Middle frontal gyrus (tissue), 1 donor: ENCODE data around the gene OR52I2.

Source experiments
- DNase-seq: peaks from one replicate; pipeline ENCODE4 v3.0.0-alpha.2; 2015; ENCODE audit warnings: low spot score; ENCODE audit errors: extremely low spot score

Gene OR52I2

DNA sequence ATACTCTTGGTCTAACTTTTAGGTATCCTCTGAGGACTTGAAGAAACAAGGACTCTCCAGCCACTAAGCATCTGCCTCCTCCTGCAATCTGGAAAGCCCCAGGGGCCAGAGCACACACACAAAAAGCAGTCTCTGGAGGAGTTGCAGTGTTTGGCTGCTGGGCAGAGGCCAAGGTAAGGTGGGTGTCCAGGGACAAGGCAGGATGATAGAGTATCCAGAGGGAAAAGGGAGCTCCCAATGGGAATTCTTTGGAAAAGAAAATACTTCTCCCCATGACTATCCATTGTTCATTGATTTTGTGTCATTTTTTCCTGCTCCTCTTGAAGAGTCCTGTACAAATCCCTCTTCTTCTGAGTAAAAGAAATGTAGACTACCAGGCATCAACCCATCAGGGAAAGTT, at the start of gene OR52I2:
OR52I2 (plus strand) TSS at position 301 of the 400 bp plus-strand sequence.
- DNase-seq = no peak

DNA sequence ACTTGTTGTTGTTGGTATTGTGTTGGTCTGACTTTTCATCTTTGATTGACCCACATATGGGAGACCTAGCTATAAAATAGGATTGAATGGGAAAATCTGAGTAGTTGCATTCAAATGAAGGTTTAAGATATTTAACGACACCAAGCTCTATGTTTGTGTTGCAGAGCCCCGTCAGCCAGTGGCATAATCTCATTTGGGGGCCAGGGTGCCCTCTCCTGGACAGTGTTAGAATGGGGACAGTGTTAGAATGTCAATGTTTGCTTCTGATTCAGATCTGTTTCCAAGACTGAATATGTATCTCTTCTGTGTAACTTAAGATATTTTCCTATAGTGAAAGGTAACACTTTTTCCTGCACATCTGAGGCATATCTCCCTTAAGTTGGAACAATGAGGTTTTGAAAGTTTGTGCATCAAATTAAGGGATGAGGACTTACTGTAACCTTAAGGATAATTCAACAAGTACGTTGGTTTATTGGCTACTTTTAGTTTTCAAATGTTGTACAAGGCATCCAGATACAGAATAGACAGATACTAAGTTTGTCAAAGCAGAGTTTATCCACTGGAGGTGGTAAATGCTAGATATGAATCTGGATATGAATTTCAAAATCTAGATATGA, 41.8 kb upstream of the OR52I2 start:
- DNase-seq = peak; percentile 18

DNA sequence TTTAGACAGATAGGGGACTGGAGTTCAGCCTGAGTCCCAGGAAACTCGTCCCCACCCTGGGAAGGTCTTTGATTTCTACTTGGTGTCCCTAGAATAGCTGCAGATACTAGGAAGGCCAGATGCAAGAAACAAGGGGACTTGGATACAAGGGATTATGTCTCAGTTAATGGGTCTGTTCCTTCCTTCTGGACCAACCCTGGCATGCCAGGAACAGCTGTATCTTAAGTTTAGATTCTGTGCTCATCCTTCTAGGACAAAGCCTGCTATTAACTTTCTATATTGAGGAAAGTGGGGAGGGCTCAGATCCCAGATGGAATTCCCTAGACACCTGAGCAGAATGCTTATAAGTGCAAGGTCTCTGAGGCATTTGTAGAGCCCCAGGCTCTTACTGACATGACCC, 40.5 kb upstream of the OR52I2 start:
- no peak for DNase-seq

DNA sequence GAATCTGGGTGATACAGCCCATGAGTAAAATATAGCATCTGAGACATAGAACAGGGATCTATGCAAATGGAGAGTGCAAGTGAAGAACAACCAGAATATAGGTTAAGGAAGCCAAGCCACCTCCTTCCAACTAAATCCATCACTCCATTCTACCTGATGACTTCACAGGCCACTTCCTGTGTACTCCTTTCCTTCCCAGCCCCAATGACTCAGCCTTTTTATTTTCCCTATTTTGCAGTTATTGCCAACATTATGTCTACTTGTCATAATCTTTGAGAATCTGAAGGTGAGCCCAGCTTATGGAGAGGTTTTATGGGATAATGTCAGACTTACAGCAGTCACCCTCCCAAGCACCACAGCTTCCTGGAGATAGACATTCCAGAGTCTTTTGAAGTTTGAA, 38.0 kb upstream of the OR52I2 start:
- no peak for DNase-seq

DNA sequence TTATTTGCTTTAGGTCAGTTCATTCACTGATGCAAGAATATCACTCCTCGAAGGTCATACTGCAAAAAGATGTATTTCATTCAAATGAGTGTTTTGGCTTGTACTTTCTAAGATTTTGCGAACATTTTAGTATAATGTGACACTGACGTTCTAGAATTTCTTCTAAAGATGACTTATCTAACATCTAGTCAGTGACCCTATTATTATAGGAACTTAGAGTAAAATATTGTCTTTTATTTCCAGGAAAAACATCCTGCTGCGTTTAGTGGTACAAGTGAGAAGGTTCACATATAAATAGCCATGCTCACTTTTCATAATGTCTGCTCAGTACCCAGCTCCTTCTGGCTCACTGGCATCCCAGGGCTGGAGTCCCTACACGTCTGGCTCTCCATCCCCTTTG, 36.7 kb upstream of the OR52I2 start, which contains the start of gene OR52M1:
OR52M1 (plus strand) TSS at position 301 of the 400 bp plus-strand sequence; CDS start at position 301, 0 bp downstream.
- DNase-seq = no peak

DNA sequence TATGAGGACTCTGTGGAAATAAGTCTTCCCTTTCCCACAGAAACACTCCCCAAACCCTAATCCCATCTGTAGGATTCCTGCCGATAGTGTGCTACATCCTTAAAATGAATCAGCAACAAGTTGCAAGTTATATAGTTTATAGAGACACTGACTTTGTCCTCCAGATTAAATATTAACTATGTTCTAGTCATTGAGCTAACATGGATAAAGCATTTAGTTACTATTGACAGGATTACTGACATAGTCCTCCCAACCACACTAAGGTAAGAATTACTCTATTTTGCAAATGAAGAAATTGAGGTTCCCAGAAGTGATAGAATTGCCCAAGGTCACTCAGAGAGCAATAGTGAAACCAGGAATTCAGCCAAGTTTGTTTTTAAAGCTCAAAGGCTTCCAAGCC, 34.7 kb upstream of the OR52I2 start:
- no peak for DNase-seq

DNA sequence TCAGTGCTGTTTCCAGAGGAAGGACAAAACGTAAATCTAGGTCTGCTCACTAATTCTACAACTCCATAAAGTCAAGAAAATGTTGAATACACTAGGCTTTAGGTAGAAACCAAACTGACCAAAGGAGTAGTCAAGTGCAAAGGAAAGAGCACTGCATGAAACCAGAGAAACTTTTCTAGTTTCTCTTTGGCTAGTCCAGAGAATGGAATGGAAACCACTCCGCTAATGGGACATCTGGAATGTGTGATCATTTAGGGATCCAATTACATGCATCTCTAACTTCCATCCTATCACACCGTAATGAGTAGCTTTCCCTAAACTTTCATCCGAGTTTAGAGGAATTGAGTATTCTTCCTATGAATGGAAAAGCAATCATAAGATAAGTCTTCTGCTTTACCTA, 34.1 kb upstream of the OR52I2 start:
- no peak for DNase-seq

DNA sequence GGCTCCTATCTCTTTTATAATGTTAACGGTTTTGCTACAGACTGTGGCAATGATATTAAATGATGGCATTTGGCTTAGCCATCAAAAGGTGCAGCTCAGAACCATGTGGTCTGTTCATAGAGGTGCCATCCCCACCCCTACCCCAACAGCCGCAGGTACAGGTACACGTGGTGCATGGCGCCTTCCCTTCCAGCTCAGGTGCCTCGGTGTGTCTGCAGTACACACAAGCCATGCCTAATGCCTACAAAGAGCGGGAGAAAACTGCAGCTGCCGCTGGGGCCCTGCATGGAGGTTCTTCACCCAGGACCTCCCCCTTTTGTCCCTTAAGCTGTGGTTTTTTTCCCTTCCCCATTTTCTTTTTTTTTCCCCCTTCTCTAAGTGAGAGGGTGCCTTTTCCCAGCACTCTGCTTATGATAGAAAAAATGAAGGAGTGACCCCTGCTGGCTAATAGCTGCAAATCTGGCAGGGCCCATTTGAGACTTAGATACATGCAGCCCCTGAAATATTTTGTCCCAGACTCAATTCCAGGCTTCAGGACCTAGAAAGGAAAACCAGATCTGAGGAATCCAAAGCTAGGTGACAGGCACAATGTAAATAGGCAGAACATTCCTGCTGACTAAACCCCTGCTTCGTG, 30.1 kb upstream of the OR52I2 start:
- DNase-seq = no peak

DNA sequence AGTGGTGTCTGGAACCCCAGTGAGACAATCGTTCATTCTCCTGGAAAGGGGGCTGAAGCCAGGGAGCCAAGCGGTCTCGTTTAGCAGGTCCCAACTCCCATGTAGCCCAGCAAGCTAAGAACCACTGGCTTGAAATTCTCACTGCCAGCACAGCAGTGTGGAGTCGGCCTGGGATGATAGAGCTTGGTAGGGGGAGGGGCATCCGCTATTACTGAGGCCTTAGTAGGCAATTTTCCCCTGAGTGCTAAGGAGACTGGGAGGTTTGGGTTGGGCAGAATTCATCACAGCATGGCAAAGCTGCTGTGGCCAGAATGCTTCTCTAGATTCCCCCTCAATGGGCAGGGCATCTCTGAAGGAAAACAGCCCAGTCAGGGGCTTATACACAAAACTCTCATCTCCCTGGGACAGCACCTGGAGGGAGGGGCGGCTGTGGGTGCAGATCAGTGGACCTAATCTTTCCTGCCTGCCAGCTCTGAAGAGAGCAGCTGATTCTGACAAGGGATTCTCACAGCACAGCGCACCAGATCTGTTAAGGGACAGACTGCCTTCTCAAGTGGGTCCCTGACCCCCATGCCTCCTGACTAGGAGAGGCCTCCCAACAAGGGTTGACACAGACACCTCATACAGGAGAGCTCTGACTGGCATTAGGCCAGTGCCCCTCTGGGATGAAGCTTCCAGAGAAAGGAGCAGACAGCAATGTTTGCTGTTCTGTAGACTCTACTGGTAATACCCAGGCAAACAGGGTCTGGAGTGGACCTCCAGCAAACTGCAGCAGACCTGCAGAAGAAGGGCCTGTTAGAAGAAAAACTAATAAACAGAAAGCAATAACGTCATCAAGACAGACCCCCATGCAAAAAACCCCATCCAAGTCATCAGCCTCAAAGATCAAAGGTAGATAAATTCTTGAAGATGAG, 21.8 kb upstream of the OR52I2 start:
- DNase-seq = no peak

DNA sequence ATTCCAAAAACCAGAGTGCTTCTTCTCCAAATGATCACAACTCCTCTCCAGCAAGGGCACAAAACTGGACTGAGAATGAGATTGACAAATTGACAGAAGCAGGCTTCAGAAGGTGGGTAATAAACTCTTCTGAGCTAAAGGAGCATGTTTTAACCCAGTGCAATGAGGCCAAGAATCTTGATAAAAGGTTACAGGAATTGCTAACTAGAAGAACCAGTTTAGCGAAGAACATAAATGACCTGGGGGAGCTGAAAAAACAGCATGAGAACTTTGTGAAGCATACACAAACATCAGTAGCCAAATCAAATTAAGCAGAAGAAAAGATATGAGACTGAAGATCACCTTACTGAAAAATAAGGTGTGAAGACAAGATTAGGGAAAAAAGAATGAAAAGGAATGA, 21.1 kb upstream of the OR52I2 start:
- no peak for DNase-seq

DNA sequence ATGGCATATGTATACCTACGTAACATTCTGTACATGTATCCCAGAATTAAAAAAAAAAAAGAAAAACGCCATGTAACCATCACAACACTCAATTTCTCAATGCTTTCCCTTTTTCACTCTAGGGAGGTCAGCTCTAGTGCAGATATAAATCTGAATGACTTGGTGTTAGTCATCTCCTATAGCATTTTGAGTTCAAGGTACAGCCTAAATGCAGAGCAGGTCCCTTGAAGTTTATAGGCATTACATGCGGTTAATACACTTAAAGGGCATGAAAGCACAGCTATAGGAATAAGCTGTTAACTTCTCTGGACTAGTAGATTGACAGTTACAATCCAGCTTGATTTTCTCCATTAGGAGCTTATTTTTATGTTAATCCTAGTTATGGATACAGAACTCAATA, 16.2 kb upstream of the OR52I2 start:
- no peak for DNase-seq

DNA sequence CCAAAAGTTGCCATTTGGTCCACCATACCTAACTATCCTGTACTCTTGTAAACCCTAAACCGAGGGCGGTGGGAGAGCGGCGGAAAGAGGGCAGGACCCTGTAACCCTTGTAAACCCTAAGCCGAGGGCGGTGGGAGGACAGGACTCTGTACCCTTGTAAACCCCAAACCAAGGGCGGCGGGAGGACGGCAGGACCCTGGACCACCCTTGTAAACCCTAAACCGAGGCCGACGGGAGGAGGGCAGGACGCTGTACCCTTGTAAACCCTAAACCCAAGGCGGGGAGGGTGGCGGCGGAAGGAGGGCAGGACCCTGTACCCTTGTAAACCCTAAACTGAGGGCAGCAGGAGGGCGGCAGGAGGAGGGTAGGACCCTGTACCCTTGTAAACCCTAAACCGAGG, 12.5 kb upstream of the OR52I2 start:
- no peak for DNase-seq

DNA sequence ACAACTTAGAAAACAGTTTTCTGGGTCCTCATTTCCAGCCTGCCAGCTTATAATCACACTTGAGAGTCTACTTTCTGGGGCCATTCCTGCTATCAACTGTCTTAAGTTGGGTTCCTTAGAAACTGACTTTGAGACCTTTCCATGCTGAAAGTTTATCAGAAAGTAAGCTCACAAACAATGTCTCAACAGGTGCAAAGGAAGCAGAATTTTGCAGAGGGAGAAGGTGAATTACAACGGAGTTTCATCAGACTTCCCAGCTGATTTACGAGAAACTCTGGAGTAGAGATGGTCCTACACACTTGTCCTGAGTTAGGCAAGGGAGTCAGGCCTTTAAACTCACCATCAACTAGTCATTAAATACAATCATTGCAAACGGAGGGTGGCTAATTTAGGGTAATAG, 4.7 kb upstream of the OR52I2 start:
- no peak for DNase-seq

DNA sequence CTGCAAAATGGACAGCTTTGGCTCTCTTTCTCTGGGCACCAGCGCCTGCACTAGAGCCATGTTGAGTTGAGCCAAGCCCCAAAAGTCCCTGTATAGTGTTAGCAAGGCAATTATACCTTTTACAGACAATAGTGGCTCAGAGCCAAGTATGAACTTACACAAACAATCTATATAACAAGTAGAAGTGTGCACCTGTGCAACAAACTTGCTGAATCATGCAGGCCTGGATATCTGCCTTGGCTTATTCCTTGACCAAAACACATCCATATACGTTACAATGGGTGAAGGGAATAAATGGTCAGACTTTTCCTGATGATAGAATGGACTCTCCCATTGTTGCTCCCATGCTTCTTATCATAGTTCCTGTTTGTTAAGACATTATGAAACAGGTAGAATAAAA, 3.8 kb upstream of the OR52I2 start:
- no peak for DNase-seq

DNA sequence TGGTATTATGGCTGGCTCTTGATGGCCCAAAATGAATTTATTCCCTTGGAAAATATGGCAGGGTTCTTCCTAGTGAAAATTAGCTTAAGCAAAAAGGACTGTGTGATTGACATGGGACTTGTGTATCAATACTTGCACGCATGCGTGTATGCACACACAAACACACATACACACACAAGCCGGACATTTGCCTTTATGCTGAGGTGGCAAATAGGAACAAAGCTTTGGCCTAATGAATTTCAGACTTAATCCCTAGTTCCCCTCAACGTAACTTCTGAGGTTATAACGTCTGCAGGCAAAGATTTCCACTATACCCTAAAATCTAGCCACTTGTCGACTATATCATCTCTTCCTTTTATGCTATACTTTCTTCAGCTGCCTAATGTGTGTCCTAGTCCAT, 2.9 kb upstream of the OR52I2 start:
- no peak for DNase-seq

DNA sequence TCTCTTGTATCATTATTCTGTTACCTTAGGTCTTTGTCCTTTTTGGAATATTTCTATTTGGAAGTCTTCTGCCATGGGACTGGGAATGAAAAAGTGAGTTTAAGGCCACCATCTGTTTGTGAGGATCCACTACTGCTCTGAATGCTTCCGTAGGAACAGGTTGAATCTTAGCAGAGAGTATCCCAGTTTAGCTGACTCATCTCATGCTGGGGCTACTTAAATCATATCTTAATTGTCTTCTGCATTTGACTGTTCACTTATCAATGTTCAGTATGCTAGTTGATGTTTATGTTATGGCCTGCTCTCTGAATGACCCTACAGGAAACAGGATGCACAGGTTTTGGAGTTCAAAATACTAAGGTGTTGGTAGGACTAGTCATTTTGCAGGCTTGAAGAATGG, 1.4 kb upstream of the OR52I2 start:
- DNase-seq = no peak

DNA sequence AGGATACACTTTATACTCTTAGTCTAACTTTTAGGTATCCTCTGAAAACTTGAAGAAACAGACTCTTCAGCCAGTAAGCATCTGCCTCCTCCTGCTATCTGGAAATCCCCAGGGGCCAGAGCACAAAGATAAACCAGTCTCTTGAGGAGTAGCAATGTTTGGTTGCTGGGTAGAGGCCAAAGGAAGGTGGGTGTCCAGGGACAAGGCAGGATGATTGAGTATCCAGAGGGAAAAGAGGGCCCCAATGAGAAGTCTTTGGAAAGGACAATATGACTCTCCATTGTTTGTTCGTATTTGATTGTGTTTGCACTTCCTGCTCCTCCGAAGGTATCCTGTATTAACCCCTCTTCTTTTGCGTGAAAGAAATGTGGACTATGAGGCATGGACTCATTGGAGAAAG, 7.5 kb downstream of the OR52I2 start:
- no peak for DNase-seq

DNA sequence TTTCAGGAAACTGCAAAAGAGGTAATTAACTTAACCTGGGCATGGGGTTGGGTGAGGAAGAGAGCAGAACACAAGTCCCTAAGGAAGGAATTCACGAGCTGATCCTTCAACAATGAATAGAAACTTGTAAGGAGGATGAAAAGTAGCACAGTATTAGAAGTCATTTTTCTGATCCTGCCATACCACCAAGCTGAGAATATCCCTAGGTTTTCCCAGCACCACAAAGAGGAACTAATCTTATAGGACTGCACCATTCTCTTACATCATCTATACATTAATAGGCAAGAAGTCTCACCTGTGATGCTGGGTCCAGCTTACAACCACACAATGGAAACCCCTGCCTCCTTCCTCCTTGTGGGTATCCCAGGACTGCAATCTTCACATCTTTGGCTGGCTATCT, 12.2 kb downstream of the OR52I2 start, which contains the start of gene OR52I1:
OR52I1 (plus strand) TSS at position 301 of the 400 bp plus-strand sequence; CDS start at position 301, 0 bp downstream.
- DNase-seq = no peak

DNA sequence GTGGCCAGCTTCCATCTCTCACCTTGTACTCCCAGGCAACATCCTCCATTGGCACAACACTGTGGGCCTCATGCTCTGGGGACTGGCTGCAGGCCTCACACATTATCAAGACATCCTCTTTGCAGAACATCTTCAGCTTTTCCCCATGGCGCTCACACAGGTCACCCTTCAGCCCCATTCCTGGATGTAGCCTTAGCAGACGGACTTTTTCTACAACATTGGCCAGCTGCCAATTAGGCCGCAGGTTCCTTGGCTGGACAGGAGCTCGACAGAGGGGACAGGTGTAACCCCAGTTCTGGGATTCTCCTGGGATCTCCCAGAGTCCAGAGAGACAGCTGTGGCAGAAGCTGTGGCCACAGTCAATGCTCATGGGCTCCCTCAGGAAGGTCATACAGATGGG, 23.5 kb downstream of the OR52I2 start:
- DNase-seq = no peak

DNA sequence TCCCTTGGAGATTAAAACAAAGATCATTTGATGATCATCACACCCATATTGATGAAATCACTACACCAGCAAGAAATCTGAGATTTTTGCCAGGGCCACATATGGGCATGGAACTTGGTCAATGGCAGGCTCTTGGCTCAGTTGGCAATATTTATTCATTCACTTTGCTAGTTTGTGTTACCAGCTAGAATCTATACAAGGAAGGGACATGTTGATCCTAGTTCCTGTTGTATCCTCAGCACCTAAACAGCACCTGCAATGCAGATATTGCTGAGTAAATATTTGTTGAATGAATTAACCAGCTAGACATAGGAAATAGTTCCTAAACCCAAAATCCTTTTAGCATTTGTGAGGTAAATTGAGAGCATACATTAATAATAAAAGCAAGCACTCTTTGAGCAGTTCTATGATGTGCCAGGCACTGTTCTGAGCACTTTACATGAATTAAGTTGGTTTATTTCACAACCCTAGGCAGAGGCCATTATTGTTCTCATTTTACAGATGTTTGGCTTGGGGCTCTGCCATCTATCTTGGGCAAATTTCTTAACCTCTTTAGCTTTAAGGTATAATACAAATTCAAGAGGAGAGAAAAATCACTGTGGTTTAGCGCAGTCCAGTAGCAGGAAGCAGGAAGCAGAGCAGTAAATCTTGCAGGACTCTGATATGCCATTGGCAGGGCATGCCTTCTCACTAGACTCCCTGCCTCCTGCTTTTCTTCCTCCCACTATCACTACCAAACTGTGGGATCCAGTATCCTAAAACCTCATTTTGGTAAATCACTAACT, 24.9 kb downstream of the OR52I2 start:
- no peak for DNase-seq

DNA sequence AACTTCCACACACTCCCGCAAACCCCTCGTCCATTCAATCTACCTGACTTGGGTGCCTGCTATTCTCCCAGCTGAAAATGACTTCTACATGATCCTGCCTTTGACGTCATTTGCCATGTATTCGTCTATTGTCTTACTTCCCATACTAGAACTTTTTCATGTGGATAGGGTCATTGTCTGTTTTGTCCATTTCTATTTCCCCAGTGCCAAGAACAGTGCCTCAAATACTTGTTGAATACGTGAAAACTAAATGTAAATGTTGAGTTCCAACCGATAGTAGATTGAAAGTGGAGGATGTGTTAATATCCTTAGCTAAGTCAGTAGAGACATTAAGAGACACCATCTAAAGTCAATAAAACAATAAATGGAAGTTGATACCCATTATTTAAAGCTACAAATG, 25.6 kb downstream of the OR52I2 start:
- DNase-seq = no peak
